Esophagus muscularis mucosa (tissue), 3 donors: ENCODE data around the gene LMO7.

Experiments
- CTCF ChIP-seq, 3 experiments: fragments of 200-600 bp in 2 of 3; fragments of 450-650 bp in 1 of 3; sonication (generic) in 2 of 3; IDR thresholded peaks; one replicate each; pipeline ENCODE4 v1.5.1; 2017 to 2019; ENCODE audit warnings: antibody characterized with exemption in 3 of 3, mild to moderate bottlenecking in 2 of 3, moderate library complexity in 1 of 3
- EP300 ChIP-seq: sonication (generic); formaldehyde crosslinking; IDR thresholded peaks from one replicate; pipeline ENCODE4 v1.6.1; 2017; ENCODE audit warnings: antibody characterized with exemption

DNA sequence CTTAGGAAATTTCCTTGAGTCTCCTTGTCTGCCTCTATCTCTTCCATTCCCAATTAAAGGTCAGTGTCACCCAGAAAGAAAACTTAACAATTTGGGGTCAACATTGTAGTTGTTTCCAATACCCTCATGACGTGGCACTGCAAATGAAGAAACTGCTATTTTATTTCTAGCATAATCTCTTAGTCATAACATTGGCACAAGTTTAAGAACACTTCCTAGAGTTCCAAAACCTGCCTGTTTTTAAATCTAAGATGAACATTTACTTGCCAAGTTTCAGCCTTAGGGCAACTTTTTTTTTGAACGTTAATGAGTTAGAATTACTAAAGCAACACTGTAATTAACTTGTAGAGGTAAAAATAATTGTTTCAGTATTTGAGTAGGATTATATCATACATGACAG, 108.0 kb downstream of the LMO7 start:
- no peak for TF ChIP-seq EP300
- TF ChIP-seq CTCF (IDR thresholded peaks at IDR 0.05) = no peak
